Measurements from ENCODE around the gene KCNH3.

DNA sequence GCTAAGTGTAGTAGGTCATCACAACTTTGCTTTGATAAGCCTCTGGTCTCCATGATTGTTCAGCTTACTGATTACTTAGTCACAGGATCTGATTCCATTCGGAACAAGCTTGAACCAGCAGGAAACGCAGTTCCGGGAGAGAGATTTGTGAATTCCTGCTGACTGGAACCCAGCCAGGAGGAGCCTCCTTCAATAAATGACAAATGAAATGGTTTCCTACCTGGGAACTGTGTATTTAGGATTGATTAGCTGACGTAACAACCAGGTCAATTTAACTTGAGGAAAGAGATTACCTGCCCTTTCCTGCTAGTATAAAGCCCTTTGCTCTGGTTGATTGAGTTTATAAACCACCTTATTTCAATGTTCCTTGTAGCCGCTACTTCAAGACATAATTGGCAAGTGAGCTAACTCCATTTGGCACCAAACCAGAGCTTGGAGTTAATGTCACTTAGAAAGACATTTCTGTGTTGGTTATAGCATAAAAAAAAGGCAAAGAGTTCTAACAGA lies 35.1 kb upstream of the KCNH3 start:
- TF ChIP-seq, protein P1, sequence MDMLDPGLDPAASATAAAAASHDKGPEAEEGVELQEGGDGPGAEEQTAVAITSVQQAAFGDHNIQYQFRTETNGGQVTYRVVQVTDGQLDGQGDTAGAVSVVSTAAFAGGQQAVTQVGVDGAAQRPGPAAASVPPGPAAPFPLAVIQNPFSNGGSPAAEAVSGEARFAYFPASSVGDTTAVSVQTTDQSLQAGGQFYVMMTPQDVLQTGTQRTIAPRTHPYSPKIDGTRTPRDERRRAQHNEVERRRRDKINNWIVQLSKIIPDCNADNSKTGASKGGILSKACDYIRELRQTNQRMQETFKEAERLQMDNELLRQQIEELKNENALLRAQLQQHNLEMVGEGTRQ (IDR thresholded peaks at IDR 0.05; ENCODE audit: low read depth, low read length): no peak
- TF ChIP-seq CEBPB (IDR thresholded peaks at IDR 0.05; ENCODE audit: low read depth, low read length) (no peak), POLR2A (IDR thresholded peaks at IDR 0.05; ENCODE audit: low read depth, low read length) (no peak), SMC3 (IDR thresholded peaks at IDR 0.05; ENCODE audit: low read depth, low read length) (no peak), CTCF (conservative IDR thresholded peaks at IDR 0.05; ENCODE audit: low read depth, low read length) (no peak), FOS (IDR thresholded peaks at IDR 0.05; ENCODE audit: low read depth, low read length) (no peak), RAD21 (IDR thresholded peaks at IDR 0.05; ENCODE audit: low read length) (no peak), CHD1 (IDR thresholded peaks at IDR 0.05; ENCODE audit: low read depth, low read length) (no peak), MAFK (IDR thresholded peaks at IDR 0.05; ENCODE audit: low read depth, low read length) (no peak), RFX5 (IDR thresholded peaks at IDR 0.05; ENCODE audit: low read depth, low read length) (no peak)
- TF ChIP-seq, protein P2, sequence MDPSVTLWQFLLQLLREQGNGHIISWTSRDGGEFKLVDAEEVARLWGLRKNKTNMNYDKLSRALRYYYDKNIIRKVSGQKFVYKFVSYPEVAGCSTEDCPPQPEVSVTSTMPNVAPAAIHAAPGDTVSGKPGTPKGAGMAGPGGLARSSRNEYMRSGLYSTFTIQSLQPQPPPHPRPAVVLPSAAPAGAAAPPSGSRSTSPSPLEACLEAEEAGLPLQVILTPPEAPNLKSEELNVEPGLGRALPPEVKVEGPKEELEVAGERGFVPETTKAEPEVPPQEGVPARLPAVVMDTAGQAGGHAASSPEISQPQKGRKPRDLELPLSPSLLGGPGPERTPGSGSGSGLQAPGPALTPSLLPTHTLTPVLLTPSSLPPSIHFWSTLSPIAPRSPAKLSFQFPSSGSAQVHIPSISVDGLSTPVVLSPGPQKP (IDR thresholded peaks at IDR 0.05; ENCODE audit: borderline replicate concordance, low read depth, low read length): no peak
